SK-N-MC (cell line): ENCODE measurements around the gene AREL1.

ENCODE experiments used
- EZH2 ChIP-seq: fragments of 200-600 bp; sonication (generic); IDR thresholded peaks from one replicate; pipeline ENCODE4 v1.6.1; 2017; ENCODE audit warnings: antibody characterized with exemption
- FOXP2 ChIP-seq: optimal IDR thresholded peaks from 2 replicates; pipeline ENCODE3; 2011; ENCODE audit warnings: mild to moderate bottlenecking, moderate library complexity; ENCODE audit not compliant: insufficient read depth; ENCODE audit errors: extremely low read length, control extremely low read depth
- POLR2AphosphoS5 ChIP-seq: IDR thresholded peaks from 2 replicates; pipeline ENCODE4 v1.6.1; 2012; ENCODE audit warnings: mild to moderate bottlenecking, low read depth, low read length, borderline replicate concordance

DNA sequence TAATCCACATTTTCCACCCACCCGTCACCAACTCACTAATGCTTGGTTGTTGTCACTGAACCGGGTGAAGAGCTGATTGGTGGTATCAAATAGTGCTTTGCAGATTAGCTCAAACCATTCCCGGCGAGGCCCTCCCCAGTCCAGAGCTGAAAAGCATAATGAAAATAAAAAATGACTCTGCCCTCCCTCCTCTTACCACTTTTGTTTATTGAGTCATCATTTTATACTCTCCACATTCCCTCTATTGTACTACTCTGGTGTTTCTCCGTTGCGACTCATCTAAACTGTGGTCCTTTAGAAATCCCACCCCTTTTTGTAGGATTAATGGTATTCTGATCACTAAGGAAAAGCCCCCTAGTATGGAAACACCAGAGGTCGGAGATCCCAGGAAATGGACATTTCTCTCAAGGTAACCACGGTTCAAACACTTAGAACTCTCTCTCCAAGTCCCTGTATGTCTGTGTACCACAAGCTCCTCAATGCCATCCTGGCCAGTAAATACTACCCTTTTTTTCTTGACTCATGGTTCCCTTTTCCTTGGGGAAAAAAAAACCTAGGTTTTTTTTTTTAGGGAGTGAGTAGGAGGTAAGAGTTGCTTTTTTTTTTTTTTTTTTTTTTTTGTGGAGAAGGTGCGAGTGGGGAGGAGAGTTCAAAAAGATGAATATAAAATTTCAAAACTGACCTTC is 42.0 kb downstream of the AREL1 start:
- TF ChIP-seq POLR2AphosphoS5 (no peak), FOXP2 (no peak), EZH2 (no peak)
